Measurements from ENCODE around the gene GPNMB. TPM values are rescaled to one million over a fixed set of nuclear protein-coding genes. Genes with fewer than 3 reads are reported as not detected.

The GPNMB gene
- polyA plus RNA-seq, 1 experiment, result 54.5 TPM

DNA sequence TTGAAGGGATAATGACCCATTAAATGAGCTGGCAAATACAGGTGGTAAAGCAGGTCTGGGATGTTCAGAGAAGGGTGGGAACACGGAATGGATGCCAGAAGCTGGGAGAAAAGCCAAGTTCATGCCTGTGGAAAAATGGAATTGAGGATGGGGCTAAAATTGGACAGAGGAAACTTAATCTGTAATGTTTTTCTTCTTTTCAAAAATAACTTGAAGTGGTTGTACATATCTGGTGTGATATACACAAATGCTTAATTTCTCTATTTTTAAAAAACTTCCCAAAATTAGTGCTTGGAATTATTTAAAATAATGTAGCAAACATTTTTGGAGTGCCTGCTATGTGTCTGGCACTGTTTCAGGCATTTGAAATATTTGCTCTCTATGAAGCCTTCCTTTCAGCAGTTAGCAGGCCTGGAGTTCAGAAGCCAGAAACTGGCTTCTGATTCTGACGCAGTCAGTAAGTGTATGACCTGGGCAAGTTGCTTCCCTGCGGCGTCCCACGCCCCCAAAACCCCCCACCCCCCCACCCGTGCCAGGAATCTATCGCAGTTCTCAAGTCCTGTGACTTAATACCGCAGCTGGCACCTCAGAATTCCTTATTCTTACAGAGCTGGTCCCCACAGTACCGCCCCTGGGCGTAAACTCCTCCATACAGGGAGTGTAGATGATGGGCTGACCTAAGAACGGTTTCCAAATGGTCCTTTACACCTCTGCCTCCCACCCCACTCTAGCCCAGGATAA lies 51.7 kb downstream of the GPNMB start:
- DNase-seq (ENCODE audit: low read depth), result no peak
- no peak overlapping the region for H3K4me3 ChIP-seq (ENCODE audit: low read depth, low read length)
- ChIA-PET CTCF (interaction anchor here (0.9 kb wide), 1 partner anchor 12 kb away, joined by 3 read pairs; no protein-coding TSS in a partner anchor), POLR2A (interaction anchor here (0.6 kb wide), 1 partner anchor 13 kb away, joined by 3 read pairs; no protein-coding TSS in a partner anchor)
- H3K27me3 ChIP-seq (ENCODE audit: control insufficient read depth, insufficient read depth, low read length), result no peaks in the 10 kb centered on the region
- TF ChIP-seq CTCF (IDR thresholded peaks at IDR 0.05; ENCODE audit: insufficient read depth, low read depth, low read length), result no peak
- 0 out of 2 replicates have a peak, but pooled peaks cover 1% of the 10 kb centered on the region for H3K36me3 ChIP-seq (ENCODE audit: control insufficient read depth, insufficient read depth, low read length)

- CTCF ChIA-PET, result interaction anchor here (0.6 to 1.0 kb wide), 3 partner anchors 19 to 571 kb away, joined by 3 read pairs; no protein-coding TSS in a partner anchor
- POLR2A ChIA-PET, result no interaction called here
- H3K27me3 ChIP-seq (ENCODE audit: control insufficient read depth, insufficient read depth, low read length), result no peaks in the 10 kb centered on the region
- no peak for TF ChIP-seq CTCF (IDR thresholded peaks at IDR 0.05; ENCODE audit: insufficient read depth, low read depth, low read length)
- H3K36me3 ChIP-seq (ENCODE audit: control insufficient read depth, insufficient read depth, low read length), result 0 out of 2 replicates have a peak, but pooled peaks cover 1% of the 10 kb centered on the region
- DNase-seq (ENCODE audit: low read depth), result peak; percentile 75
- H3K4me3 ChIP-seq (ENCODE audit: low read depth, low read length), result peak within 1 kb of the TSS; percentile 89
Measured at GRCh38 chr7:23298885-23299769, 52.6 kb downstream of the GPNMB start, which contains the start of gene MALSU1. Gene MALSU1, plus strand, starts transcription at chr7:23299339. Its CDS starts 14 bp downstream, at chr7:23299353.

GRCh38 chr7:23299770-23300300 lies 53.3 kb downstream of the GPNMB start:
- H3K36me3 ChIP-seq (ENCODE audit: control insufficient read depth, insufficient read depth, low read length), result 0 out of 2 replicates have a peak, but pooled peaks cover 1% of the 10 kb centered on the region
- no peak for DNase-seq (ENCODE audit: low read depth)
- POLR2A ChIA-PET, result no interaction called here
- no peak for TF ChIP-seq CTCF (IDR thresholded peaks at IDR 0.05; ENCODE audit: insufficient read depth, low read depth, low read length)
- no peaks in the 10 kb centered on the region for H3K27me3 ChIP-seq (ENCODE audit: control insufficient read depth, insufficient read depth, low read length)
- CTCF ChIA-PET, result interaction anchor here (0.6 to 1.0 kb wide), 2 partner anchors 20 to 30 kb away, joined by 3 read pairs; no protein-coding TSS in a partner anchor
- H3K4me3 ChIP-seq (ENCODE audit: low read depth, low read length), result peak overlapping the region; percentile 89

DNA sequence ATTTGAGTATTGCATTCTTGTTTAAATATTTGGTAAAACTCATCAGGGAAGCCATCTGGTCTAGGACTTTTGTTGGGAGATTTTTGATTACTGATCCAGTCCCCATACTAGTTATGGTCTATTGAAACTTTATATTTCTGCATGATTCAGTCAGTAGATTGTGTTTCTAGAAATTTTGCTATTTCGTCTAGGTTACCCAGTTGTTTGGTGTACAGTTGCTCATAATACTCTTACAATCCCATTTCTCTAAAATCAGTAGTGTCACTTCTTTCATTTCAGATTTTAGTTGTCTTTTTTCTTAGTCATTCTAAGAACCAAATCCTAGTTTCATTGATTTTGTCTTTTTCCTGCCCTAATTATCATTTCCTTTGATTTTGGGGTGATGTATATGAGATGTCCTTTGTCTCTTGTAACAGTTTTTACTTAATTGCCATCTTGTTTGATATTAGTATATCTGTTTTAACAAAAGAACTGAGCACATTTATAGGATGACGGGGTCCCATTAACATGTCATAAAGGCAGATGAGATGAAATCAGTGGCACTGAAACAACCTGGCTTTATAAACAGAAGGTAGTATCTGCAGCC lies 60.5 kb downstream of the GPNMB start:
- Histone ChIP-seq H3K36me3 (ENCODE audit: control insufficient read depth, insufficient read depth, low read length) (peaks cover 3% of the 10 kb centered on the region), H3K27me3 (ENCODE audit: control insufficient read depth, insufficient read depth, low read length) (no peaks in the 10 kb centered on the region), H3K4me3 (ENCODE audit: low read depth, low read length) (no peak overlapping the region)
- POLR2A ChIA-PET, result no interaction called here
- DNase-seq (ENCODE audit: low read depth), result no peak
- CTCF ChIA-PET, result no interaction called here
- TF ChIP-seq CTCF (IDR thresholded peaks at IDR 0.05; ENCODE audit: insufficient read depth, low read depth, low read length), result no peak
